ENCODE measurements around the gene FCER2.
A peak's percentile ranks its signal among the peaks of the same experiment; 100 is the strongest.

Gene FCER2

DNA sequence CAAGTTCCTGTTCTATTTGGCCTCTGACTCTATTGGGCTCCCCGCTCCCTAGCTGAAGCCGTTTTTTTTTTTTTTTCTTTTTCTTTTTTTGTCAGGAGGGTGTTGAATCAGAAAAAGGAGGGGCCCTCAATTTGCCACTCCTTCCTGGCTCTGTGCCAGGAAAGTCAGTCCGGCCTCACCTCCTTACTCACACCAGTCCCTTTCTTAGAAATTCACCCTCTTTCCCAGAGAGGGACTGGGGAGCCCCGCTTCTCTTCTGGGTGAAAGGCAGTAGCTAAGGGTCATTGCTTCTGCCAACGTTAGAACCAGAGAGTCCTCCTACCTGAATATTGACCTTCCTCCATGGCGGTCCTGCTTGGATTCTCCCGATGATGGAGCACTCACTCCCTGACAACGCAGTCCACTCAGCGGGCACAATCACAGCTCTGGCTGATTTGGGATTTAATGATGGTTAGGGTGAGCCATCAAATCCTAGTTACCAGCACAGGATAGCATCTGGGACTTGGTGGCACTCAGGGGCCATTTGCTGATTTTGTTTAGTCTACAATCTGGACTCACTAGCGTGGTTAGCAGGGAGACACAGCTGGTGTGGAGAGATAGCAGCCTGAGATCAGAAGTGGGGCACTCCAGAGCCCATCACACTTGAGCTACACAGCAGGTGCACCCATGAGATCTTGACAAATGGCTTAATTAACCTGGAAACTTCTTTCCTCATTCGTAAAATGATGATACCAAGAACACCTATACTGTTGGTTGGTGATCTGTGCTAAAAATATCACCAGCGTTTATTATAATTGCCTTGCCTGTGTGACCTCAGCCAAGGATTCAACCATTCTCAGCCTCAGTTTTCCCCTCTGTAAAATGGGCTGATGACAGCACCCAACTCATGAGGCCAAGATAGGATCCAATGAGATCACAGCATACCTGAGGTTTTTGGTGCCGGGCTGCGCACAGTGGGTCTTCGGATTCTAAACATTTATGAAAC is 2.2 kb downstream of the FCER2 start:
- DNase-seq = no peak

DNA sequence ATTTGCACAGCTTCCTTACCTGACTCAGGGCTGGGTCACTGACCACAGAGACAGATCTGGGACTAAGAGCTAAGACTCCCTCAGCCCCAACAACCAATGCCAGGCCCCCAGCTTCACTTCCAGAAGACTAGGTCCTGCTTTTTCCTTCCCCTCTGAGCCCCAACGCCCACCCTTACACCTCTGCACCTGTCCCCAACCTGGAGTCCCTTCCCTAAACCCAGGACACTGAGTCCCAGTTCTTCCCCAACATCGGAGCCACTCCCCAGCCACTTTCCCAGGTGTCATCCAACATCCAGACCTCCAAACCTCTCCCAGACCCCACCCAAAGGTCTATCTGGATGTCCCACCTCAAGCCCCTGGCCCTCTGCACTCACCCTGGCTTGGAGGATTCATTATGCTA is 2.9 kb downstream of the FCER2 start:
- DNase-seq = no peak

- DNase-seq = no peak
These were observed 3.3 kb downstream of the FCER2 start for GRCh38 chr19:7698583-7698982.

- no peak for DNase-seq
These were observed 4.1 kb downstream of the FCER2 start for GRCh38 chr19:7697721-7698287.

DNA sequence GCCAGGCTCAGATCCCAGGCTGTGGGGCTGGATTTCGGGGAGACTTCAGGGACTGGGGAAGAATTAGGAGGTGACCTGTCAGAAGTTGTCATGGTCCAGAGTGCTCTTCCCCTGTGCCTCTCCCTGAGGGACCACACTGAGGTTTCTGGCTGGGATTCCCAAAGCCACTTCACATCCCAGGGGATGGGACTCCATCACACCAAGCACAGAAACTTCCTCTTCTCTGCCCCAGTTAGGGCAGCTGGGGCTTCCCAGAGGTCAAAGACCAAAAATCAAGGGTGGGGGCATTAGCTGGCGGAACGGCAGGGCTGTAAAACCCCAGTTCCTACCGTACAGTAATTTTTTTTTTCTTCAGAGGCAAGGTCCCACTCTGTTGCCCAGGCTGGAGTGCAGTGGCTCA is 7.4 kb downstream of the FCER2 start:
- DNase-seq = no peak

- DNase-seq = no peak
These were observed 9.4 kb downstream of the FCER2 start for GRCh38 chr19:7692417-7693088.

DNA sequence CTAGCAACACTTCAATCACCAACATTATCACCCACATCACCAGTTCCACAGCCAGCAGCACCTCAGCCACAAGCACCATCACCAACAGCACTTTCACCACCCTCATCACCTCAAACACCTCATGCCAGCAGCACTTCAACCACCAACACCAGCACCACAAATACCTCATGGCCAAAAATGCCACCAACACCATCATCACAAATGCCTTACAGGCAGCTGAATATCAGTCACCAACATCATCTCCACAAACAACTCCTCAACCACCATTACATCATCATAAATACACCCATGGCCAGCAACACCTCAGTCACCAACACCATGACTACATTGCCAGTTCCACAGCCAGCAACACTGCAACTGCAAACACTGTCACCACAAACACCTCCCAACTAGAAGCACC is 10.4 kb downstream of the FCER2 start:
- no peak for DNase-seq

GRCh38 chr19:7690779-7691258 is 11.1 kb downstream of the FCER2 start:
- DNase-seq = no peak

DNA sequence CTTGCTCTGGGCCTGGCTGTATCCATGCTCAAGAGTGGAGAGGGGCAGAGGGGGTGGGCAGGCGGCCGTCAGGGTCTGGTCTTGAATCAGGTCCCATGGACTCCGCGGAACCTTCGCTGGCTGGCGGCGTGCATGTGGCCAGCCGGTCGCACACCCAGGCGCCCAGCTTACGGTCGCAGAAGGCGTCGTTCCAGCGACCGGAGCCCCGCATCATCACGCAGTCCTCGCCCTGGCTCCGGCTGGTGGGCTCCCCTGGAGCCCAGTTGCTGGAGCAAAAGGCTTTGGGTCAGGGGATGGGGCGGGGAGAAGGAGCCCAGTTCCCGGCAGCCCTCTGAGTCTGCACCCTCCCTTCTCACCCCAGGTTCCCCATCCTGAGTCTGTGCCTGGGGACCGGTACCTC is 12.8 kb downstream of the FCER2 start:
- DNase-seq = no peak

DNA sequence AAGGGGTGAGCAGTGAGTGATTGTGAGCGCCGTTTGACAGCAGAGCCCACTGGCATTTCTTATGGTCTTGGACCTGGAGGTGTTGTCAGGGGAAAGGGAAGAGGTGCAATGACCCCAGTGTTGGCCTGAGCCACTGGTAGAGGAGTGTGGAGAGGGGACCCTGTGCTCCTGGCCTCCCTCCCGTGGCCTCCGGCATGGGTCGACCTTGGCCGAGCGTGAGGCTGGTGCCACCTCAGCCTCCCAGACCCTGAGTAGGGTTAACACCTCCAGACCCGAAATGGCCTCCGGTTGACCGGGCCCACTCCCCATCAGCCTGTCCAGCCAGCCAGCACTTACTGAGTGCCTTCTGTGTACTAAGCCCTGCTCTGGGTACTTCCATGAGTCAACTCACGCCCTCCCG is 14.8 kb downstream of the FCER2 start:
- no peak for DNase-seq

DNA sequence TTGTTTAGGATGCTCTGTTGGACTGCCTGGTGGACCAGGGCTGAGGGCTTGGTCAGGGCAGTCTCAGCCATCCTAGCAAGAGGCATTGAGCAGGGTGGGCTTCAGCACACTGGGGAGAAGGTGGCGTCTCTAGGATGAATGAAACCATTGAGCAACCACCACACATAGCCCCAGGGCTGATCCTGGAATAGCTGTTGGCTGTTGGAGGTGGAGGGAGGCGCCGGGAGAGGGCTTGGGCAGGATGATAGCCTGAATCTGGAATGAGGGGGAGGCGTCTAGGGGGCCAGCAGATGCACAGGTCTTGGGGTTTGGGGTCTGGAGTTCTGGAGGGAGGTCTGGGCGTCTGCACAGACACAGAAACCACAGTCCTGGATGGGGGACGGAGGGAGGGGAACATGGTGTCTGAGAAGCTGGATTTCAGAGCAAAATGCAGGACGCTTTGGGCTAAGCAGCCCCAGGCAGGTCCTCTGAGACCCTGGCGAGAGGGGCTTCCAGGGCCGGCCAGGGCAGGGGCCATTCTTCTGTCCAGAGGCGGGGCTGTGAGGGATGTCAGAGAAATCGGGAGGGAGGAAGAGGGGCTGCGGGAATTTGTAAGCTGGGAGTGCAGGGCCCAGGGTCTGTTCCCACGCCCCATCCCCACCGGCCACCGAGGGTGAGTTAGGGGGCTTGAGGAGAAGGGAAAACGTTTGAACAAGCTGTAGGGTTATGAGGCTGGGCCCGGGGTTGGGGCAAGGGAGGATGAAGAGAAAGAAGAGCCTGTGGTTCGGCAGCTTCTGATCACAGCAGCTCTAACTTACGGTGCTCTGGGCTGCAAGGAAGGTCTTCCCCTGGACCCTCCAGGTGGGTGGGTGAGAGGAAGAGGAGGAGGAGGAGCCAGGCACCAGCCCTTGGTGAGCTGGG is 16.1 kb downstream of the FCER2 start:
- DNase-seq = no peak

DNA sequence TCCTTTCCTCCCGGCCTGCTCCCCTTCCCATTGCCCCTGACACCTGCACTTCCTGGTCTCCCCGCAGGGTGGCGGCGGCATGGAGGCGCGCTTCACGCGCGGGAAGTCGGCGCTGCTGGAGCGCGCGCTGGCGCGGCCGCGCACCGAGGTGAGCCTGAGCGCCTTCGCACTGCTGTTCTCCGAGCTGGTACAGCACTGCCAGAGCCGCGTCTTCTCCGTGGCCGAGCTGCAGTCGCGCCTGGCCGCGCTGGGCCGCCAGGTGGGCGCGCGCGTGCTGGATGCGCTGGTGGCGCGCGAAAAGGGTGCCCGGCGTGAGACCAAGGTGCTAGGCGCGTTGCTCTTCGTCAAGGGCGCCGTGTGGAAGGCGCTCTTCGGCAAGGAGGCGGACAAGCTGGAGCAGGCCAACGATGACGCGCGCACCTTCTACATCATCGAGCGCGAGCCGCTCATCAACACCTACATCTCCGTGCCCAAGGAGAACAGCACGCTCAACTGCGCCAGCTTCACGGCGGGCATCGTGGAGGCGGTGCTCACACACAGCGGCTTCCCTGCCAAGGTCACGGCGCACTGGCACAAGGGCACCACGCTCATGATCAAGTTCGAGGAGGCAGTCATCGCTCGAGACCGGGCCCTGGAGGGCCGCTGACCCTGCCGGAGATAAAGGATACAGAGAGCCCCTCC is 19.6 kb downstream of the FCER2 start:
- DNase-seq = no peak

- no peak for DNase-seq
These were observed 20.4 kb downstream of the FCER2 start for GRCh38 chr19:7681340-7682174.

DNA sequence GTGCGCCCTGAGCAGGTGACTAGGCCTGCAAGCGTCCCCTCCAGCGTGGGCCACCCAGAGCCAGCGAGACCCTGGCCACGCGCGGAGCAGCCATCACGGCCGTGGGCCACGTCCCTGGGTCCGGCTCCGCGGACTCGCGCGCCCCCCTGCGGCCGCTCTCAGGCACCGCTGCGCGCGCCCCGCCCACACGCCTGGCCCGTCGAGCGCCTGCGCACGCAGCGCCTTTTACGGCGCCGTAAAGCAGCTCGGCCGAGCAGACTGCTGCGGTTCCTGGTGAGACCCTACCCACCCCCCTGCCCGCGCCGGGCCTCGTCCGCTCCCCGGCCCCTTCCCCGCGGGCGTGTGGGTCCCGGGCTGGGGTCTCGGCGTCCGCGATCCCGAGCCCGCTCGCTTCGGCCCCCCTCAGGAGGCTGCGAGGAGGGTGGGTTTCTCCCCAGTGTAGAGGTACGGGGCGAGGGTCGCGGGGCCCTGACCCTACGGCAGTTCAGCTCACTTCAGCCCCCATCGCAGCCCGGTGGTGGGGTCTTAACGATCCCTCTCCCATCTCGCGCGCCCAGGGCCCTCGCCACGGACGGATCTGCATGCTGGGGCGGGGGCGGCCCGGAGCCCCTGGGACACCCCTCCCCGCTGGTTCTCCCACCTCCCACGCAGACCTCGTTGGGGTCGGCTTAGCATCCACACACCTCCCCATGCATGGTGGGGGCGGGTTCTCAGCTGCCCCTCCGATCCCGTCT is 21.2 kb downstream of the FCER2 start, which contains the start of gene TRAPPC5:
TRAPPC5 (plus strand) TSS at position 228 of the 734 bp plus-strand sequence. CDS start 1,421 bp downstream, outside the sequence.
- peak; percentile 77 for DNase-seq

GRCh38 chr19:7679771-7680605 is 21.9 kb downstream of the FCER2 start:
- DNase-seq = no peak

DNA sequence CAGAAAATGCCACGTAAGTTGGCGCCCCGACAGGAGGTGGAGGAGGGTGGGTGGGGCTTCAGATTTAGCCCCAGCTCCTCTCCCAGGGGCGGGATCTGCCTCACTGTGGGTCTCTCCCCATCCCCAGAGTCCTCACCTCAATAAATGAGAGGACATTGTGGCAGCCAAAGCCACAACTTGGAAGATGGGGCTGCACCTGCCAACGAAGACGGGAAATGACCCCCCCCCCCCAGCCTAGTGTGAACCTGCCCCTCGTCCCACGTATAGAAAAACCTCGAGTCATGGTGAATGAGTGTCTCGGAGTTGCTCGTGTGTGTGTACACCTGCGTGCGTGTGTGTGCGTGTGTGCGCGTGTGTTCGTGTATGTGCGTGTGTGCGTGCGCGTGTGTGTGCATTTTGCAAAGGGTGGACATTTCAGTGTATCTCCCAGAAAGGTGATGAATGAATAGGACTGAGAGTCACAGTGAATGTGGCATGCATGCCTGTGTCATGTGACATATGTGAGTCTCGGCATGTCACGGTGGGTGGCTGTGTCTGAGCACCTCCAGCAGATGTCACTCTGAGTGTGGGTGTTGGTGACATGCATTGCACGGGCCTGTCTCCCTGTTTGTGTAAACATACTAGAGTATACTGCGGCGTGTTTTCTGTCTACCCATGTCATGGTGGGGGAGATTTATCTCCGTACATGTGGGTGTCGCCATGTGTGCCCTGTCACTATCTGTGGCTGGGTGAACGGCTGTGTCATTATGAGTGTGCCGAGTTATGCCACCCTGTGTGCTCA is 22.8 kb downstream of the FCER2 start:
- no peak for DNase-seq

- no peak for DNase-seq
These were observed 24.1 kb downstream of the FCER2 start for GRCh38 chr19:7677669-7678311.

DNA sequence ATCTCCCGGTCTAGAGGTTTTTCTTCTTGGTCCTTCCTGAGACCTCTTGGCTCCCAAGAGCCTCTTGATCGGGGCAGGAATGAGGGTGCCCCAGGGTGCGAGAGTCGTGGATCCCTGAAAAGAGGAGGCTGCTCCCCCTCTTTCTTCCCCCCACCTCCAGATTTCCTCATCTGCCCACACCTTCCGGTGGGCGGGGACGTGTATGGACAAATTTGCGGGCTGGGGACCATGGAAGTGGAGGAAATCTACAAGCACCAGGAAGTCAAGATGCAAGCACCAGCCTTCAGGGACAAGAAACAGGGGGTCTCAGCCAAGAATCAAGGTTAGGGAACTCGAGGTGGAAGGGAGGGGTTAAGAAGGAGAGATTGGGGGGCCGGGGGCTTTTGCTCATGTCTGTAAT is 25.1 kb downstream of the FCER2 start, which contains the start of gene MCEMP1:
MCEMP1 (plus strand) TSS at position 237 of the 400 bp plus-strand sequence; CDS start at position 268, 31 bp downstream.
- no peak for DNase-seq

Data from NCI-H2107 (cell line).